SIG-M5 (cell line): ENCODE results near the gene OIP5.
A peak's percentile ranks its signal among the peaks of the same experiment; 100 is the strongest.
"Not testable (repeated sequence)": the region's sequence is repeated elsewhere in the genome, so short reads cannot be mapped to it uniquely, and the experiment has no call there.

Experiments used
- DNase-seq: peaks from one replicate; lab custom pipeline; 2025; lab: John Stamatoyannopoulos, UW

OIP5 gene

DNA sequence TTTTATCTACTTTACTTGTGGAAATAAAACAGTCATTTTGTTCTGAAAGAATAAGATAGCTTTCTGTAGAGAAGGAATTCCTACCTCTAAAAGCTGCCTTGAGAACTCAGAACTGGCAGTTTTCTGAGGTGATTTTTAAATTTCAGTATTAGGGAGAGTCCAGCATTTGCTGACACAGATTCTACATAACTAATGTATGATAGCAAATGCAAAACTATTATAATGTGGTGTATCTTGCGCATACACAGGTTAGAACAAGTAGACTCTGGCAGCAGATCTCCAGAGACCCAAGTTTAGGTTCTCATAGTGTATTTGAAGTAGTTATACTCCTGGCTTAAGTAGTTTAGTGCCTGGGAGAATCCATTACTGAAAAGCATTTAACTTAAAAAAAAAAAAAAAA is 30.8 kb downstream of the OIP5 start:
- DNase-seq: no peak

DNA sequence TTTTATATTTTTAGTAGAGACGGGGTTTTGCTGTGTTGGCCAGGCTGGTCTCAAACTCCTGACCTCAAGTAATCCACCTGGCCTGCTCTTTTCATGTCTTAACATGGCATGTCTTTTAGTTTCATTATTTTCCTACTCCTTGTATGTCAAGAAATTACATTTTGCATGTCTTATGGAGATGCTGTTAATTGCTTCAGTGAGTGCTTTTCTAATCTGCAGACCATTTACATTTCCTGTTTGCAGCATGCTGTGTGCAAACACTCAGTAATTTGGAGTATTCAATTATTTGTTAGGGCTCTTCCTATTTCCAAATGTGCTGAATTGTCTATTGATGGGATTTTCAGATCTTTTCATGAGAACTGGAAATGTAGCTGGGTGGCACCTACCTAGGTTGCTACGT is 31.3 kb downstream of the OIP5 start:
- DNase-seq: not testable (repeated sequence)

- no peak for DNase-seq
These were observed 39.9 kb downstream of the OIP5 start for GRCh38 chr15:41292521-41292920.

GRCh38 chr15:41291065-41291631 is 41.2 kb downstream of the OIP5 start:
- peak; percentile 80 for DNase-seq

DNA sequence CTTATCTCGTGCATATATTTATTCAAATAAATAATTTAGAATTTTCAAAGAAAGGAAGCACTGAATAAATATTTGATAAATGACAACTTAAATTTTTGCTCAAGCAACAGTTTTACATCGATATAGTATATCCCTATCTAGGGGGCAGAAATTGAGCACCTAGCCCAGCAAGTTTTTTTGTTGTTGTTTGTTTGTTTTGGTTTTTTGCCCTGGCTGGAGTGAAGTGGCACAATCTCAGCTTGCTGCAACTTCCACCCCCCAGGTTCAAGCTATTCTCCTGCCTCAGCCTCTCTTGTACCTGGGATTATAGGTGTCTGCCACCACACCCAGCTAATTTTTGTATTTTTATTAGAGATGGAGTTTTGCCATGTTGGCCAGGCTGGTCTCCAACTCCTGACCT is 42.4 kb downstream of the OIP5 start:
- no peak for DNase-seq

DNA sequence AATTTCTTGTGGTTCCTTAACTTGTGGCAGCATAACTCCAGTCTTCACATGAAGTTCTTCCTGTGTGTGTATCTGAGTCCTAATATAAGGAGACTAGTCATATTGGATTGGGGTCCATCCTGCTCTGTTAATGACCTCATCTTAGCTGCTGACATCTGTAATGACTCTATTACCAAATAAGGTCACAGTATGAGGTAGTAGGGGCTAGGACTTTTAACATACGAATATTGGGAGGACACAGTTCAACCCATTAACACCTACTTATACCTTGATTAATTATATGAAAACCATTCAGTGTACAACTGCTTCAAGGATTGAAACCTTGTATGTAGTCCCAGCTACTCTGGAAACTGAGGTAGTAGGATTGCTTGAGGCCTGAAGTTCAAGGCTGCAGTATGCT is 43.9 kb downstream of the OIP5 start:
- DNase-seq: no peak

GRCh38 chr15:41286665-41287333 is 45.6 kb downstream of the OIP5 start:
- no peak for DNase-seq

GRCh38 chr15:41285285-41285684 is 47.1 kb downstream of the OIP5 start:
- no peak for DNase-seq

DNA sequence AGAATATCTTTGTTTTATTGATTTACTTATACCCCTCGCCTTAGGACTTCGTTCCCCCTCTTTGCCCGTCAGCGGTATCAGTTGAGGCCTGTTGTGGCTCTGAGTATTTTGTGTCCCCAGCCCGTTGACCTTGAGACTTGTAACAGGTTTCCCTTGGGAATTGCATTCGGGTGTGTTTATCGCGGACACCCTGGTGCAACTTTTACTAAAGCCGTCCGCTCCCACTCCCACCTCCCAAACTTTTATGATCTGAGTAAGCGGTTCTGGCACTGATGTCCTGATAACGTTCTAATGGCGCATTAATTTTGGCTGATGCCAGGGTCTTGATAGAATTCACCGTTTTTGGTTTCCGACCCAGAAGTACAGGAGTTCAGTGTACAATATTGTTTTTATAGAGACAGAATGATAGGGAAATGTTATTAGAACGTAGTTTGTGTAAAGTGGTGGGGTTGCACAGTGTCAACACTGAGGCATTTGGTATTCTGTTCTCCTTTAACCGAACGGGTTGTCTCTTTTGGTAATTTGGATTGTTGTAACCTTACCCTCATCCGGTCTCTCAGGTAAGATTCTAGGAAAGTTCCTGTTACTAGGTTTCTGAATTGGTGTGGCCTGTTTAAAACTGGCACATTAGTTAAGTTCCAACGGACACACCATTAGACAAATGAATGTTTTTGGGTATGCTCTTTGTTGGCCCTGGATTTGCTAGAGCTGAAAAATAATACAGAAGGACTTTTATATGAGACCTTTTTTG is 47.8 kb downstream of the OIP5 start:
- DNase-seq: no peak

- DNase-seq: peak; percentile 88
These were observed 48.6 kb downstream of the OIP5 start for GRCh38 chr15:41283653-41284426.

GRCh38 chr15:41282980-41283652 is 49.3 kb downstream of the OIP5 start:
- DNase-seq: not testable (repeated sequence)

DNA sequence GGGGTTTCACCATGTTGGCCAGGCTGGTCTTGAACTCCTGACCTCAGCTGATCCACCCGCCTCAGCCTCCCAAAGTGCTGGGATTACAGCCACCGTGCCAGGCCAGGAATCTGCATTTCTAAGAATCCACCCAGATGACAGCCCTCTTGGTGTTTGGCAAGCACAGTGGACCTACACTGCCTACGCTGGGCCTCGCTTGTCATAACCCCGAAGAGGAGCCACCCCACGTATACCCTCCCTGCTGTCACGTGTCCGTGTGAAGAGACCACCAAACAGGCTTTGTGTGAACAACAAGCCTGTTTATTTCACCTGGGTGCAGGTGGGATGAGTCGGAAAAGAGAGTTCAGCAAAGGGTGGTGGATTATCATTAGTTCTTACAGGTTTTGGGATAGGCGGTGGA is 50.0 kb downstream of the OIP5 start:
- not testable (repeated sequence) for DNase-seq

DNA sequence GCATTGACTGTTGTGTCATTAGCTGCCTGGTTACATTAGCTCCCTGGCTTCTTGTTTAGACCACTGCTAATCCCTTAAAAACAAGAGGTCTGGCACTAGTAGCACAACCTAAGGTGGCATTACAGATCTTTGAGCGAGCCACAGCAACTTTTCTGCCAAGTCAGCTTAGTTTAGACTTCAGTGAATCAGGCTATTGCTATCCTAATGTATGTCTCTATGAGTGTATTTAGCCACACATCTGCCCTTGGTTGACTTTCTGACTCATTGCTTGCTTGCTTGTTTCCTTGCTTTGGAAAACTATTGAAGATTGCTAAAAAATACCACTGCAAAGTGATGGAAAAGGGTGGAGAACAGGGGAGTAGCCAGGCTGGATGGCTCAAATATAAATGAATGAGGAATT is 51.2 kb downstream of the OIP5 start:
- DNase-seq: no peak

DNA sequence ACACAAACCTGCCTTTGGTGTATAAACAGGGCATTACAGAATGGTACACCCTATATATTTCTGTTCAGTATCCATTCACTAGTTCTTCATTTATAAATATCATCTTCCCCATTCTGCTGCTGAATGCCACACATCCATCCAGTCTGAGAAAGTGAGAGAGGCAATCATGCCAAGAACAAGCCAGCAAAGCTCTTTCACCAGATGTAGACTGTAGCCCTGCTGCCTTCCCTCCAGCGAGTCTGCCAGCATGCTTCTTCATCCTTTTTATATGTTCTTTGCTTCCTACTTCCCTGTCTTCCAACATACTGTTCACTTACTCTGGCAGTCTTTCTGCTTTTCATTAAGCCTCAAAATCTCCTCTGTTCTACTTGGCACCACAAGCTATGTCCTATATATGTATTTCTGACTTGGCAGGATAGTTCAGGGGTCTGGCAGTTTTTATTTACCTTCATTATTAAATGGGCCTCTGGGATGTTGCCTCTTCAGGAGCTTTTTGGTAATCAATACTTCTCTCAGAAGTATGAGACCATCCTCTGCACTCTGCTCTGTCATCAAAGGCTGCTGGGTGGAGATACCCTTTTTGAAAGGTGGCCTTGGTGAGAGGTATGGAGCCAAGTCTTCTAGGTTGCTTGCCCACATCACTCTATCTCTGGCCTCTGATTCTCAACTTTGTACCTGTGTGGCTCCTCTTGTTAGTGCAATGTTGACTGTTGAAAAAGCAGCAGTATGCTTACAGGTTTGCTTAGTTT is 52.7 kb downstream of the OIP5 start:
- DNase-seq: no peak

DNA sequence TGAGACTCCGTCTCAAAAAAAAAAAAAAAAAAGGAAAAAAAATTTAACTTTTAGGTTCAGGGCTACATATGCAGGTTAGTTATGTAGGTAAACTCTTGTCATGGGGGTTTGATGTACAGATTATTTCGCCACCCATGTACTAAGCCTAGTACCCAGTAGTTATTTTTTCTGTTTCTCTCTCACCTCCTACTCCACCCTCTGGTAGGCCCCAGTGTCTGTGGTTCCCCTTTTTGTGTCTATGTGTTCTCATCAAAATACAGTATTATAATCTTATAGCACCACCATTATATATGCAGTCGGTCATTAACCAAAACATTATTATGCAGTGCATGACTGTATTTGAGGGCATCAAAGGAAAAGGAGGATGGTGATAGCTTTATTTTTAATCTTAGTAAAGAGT is 54.1 kb downstream of the OIP5 start:
- peak; percentile 10 for DNase-seq

- peak; percentile 52 for DNase-seq
These were observed 55.6 kb downstream of the OIP5 start for GRCh38 chr15:41276831-41277230.

GRCh38 chr15:41269887-41270286 is 62.5 kb downstream of the OIP5 start:
- DNase-seq: no peak

- no peak for DNase-seq
These were observed 68.5 kb downstream of the OIP5 start for GRCh38 chr15:41263891-41264351.

DNA sequence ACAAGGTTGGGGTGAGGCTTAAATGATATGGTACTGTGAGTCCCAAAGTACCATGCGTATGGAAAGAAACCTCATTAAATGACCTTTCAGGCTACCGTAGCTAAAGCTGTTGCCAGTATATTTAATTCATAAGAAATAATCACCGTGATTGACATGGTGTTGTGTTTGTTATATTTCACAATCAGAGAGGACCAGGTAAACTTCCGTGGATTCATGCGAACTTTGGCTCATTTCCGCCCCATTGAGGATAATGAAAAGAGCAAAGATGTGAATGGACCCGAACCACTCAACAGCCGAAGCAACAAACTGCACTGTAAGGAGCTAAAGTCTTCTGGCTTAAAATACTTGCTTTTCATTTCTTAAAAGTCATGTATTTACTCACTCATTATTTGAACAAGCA is 69.8 kb downstream of the OIP5 start:
- no peak for DNase-seq

DNA sequence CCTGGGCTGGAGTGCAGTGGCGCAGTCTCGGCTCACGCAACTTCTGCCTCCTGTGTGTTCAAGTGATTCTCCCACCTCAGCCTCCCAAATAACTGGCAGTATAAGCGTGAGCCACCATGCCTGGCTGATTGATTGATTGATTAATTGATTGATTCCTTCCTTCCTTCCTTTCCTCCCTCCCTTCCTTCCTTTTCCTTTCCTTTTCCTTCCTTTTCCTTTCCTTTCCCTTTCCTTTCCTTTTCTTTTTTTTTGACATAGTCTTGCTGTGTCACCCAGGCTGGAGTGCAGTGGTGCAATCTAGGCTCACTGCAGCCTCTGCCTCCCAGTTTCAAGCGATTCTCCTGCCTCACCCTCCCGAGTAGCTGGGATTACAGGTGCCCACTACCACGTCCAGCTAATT is 71.5 kb downstream of the OIP5 start:
- DNase-seq: not testable (repeated sequence)

GRCh38 chr15:41259546-41260189 is 72.7 kb downstream of the OIP5 start:
- DNase-seq: no peak
